ENCODE measurements around the gene MGAT4A. TPM values are rescaled to one million over a fixed set of nuclear protein-coding genes. Genes with fewer than 3 reads are reported as not detected.

The MGAT4A gene
- total RNA-seq, 4 donors from 2014 or later = 6.4 to 13.8 (median 11.7) TPM

DNA sequence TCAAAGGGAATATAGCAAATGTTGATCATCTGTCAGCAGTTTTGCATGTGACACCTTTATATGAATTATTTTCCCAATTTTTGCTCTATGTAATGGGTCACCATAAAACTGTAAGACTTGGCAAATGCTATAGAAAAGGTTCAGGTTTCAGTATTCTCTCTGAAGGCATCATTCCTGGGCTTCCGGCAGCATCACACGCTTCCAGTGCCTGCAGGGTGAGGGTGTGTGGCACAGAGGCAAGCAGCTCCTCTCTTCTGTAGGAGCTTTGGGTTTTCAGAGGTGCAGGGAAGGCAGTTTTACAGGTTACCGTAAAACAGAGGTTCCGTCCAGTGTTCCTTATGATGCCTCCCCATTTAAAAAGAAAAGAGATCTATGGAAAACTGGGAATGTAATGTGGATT is 141.4 kb downstream of the MGAT4A start:
- no peak for DNase-seq (ENCODE audit: low spot score in 2 of 2)
- no peak overlapping the region for H3K27ac ChIP-seq
- 90% methylated on average over 4 of the region's 4 CpGs for WGBS
- no peaks in the 10 kb centered on the region for H3K9me3 ChIP-seq
- no peak overlapping the region for H3K4me3 ChIP-seq
- TF ChIP-seq CTCF (IDR thresholded peaks at IDR 0.05) = no peak
- TF ChIP-seq POLR2AphosphoS5 (IDR thresholded peaks at IDR 0.05) = no peak
- no peak for TF ChIP-seq POLR2A (IDR thresholded peaks at IDR 0.05)
- TF ChIP-seq EP300 (IDR thresholded peaks at IDR 0.05) = no peak
- no peaks in the 10 kb centered on the region for H3K4me1 ChIP-seq
- H3K27me3 ChIP-seq = no peaks in the 10 kb centered on the region
- H3K36me3 ChIP-seq = peaks cover 31% of the 10 kb centered on the region

GRCh38 chr2:98588880-98589431 is 142.0 kb downstream of the MGAT4A start:
- 75% methylated on average over 4 of the region's 4 CpGs for WGBS
- H3K36me3 ChIP-seq = peaks cover 36% of the 10 kb centered on the region
- TF ChIP-seq EP300 (IDR thresholded peaks at IDR 0.05) (no peak), POLR2AphosphoS5 (IDR thresholded peaks at IDR 0.05) (no peak), CTCF (IDR thresholded peaks at IDR 0.05) (no peak), POLR2A (IDR thresholded peaks at IDR 0.05) (no peak)
- DNase-seq (ENCODE audit: low spot score in 2 of 2) = no peak
- no peak overlapping the region for H3K27ac ChIP-seq
- no peaks in the 10 kb centered on the region for H3K4me1 ChIP-seq
- no peak overlapping the region for H3K4me3 ChIP-seq
- no peaks in the 10 kb centered on the region for H3K27me3 ChIP-seq
- no peaks in the 10 kb centered on the region for H3K9me3 ChIP-seq

GRCh38 chr2:98586551-98587140 is 144.3 kb downstream of the MGAT4A start:
- no peaks in the 10 kb centered on the region for H3K4me1 ChIP-seq
- H3K27ac ChIP-seq = no peak overlapping the region
- no peaks in the 10 kb centered on the region for H3K9me3 ChIP-seq
- no peak for DNase-seq (ENCODE audit: low spot score in 2 of 2)
- H3K27me3 ChIP-seq = no peaks in the 10 kb centered on the region
- 87% methylated on average over 6 of the region's 6 CpGs for WGBS
- TF ChIP-seq POLR2AphosphoS5 (IDR thresholded peaks at IDR 0.05) (no peak), POLR2A (IDR thresholded peaks at IDR 0.05) (no peak), EP300 (IDR thresholded peaks at IDR 0.05) (no peak), CTCF (IDR thresholded peaks at IDR 0.05) (no peak)
- no peak overlapping the region for H3K4me3 ChIP-seq
- H3K36me3 ChIP-seq = peaks cover 53% of the 10 kb centered on the region

- Histone ChIP-seq H3K36me3 (peaks cover 46% of the 10 kb centered on the region), H3K4me3 (no peak overlapping the region), H3K4me1 (no peaks in the 10 kb centered on the region), H3K9me3 (no peaks in the 10 kb centered on the region), H3K27ac (no peak overlapping the region), H3K27me3 (no peaks in the 10 kb centered on the region)
- 93% methylated on average over 10 of the region's 10 CpGs for WGBS
- no peak for DNase-seq (ENCODE audit: low spot score in 2 of 2)
- TF ChIP-seq EP300 (IDR thresholded peaks at IDR 0.05) = no peak
- TF ChIP-seq CTCF (IDR thresholded peaks at IDR 0.05) = no peak
- no peak for TF ChIP-seq POLR2A (IDR thresholded peaks at IDR 0.05)
- no peak for TF ChIP-seq POLR2AphosphoS5 (IDR thresholded peaks at IDR 0.05)
These were observed 145.5 kb downstream of the MGAT4A start for GRCh38 chr2:98585386-98585785.

- DNase-seq (ENCODE audit: low spot score in 2 of 2) = no peak
- Histone ChIP-seq H3K27ac (no peak overlapping the region), H3K36me3 (peaks cover 52% of the 10 kb centered on the region), H3K9me3 (no peaks in the 10 kb centered on the region), H3K4me1 (no peaks in the 10 kb centered on the region), H3K4me3 (no peak overlapping the region), H3K27me3 (no peaks in the 10 kb centered on the region)
- TF ChIP-seq POLR2A (IDR thresholded peaks at IDR 0.05) (no peak), CTCF (IDR thresholded peaks at IDR 0.05) (no peak), EP300 (IDR thresholded peaks at IDR 0.05) (no peak), POLR2AphosphoS5 (IDR thresholded peaks at IDR 0.05) (no peak)
- 86% methylated on average over 6 of the region's 10 CpGs for WGBS
These were observed 146.9 kb downstream of the MGAT4A start for GRCh38 chr2:98583816-98584618.

Data from suprapubic skin (tissue), 4 donors.